ENCODE results near the gene RSPRY1.

DNA sequence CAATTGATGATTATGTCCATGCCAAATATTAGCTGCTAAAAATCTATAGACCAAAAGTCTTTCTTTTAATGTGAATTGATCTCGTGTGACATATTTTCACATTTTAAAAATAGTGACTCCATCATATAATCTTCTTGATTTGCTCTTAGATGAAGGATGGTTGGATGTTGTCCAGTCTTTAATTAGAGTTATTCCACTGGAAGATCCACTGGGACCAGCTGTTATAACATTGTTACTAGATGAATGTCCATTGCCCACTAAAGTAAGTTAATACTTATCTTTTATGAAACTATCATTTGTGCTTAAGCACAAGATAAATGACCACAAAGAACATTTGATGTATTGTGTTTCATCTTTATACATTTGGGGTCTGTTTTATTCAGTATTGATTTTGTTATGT lies 22.8 kb downstream of the RSPRY1 start:
- TF ChIP-seq EP300 (IDR thresholded peaks at IDR 0.05; ENCODE audit: borderline replicate concordance) (no peak), YY1 (IDR thresholded peaks at IDR 0.05; ENCODE audit: low read depth) (no peak), CEBPB (IDR thresholded peaks at IDR 0.05) (no peak), FOXM1 (IDR thresholded peaks at IDR 0.05; ENCODE audit: borderline replicate concordance, low read depth) (no peak)
